DMS 273 treated with DMSO at 0.1 percent for 48 hours (cell line): Measurements from ENCODE around the gene PPP4R1.

Source experiments
- DNase-seq: peaks from one replicate; lab custom pipeline; 2025; lab: John Stamatoyannopoulos, UW

PPP4R1 gene

DNA sequence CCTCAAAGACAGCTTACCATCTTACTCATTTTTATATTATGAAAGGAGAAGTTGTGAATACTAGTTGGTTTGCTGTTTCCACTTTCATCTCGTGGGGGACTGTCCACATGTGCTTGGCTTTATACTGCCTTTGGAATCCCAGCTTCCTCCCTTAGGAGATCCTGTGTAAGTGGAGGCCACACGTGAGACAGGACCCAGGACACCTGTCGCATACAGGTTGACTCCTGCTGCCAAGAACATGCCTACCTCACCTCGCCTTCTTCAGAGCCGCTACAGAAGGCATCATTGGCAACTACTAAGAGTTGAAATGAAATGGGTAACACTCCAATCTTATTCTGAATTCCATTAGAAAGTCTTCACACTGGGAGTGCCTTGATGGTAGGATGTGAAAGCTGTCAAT lies 69.3 kb downstream of the PPP4R1 start:
- DNase-seq = no peak

DNA sequence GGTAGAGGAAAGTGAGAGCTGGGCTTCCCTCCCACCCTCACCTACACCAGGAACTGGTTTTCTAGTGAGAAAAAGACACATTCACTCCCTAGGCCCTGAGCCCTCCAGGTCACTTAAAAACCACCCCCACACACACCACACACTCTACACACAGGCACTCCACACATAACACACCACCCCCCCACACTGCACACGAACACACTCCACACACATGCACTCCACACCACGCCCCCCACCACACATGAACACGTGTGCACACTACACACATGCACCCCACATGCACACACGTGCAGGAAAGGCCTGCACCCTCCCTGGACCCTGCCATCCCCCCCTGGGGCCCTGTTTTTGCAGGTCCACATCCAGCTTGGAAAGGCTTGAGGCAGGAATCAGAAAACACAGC lies 71.4 kb downstream of the PPP4R1 start:
- no peak for DNase-seq

DNA sequence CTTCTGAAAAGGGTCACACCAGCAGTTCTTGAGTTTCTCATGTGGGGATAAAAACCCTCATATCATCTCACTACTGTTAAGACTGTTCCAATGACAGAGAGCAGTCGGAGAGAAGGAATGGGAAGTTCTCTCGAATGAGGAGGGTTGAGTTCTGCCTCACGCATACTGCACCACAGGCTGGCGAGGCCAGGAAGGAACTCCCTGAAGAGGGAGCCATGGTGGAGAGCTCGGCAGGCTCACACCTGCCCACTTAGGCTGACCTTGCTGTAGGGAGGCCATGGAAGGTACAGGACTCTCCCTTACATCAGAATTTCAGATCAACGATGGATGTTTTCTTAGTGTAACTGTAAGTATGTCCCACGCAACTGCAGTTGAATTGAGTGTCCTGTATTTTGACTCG lies 74.4 kb downstream of the PPP4R1 start:
- DNase-seq = no peak

DNA sequence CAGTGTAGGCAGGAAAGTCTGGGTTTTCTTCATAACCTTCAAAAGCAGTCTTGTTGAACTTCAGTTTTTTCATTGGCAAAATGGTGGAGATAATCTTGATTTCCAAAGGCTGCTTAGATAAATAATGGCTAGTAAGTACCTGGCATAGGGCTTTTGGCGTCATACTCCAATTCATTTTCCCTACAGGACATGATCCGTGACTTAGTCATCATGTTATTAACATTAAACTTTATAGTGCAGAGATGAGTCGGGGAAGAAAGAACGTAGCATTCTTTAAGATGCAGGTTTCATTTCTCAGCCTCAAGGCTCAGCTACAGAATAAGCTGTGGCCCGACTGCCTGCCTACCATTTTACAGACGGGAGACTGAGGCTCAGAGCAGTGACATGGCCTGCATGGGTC lies 75.1 kb downstream of the PPP4R1 start:
- no peak for DNase-seq

DNA sequence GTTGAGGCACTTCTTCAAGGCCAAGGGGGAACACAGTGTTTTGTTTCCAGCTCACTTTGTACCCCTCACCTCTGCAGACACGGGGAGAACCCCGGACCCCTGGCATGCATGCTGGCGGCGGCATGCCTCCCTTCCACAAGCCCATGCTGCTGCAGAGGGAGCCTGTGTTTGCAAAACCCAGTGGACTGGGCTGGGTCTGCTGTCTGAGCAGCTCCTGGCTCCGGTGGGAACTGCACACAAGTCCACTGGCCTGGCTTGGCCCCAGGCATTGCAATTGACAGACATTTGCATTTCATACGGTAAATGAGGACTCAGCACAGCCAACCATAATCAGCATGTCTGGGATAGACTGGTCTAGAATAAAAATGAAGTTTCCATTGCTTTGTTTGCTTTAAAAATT lies 76.7 kb downstream of the PPP4R1 start:
- DNase-seq = no peak

DNA sequence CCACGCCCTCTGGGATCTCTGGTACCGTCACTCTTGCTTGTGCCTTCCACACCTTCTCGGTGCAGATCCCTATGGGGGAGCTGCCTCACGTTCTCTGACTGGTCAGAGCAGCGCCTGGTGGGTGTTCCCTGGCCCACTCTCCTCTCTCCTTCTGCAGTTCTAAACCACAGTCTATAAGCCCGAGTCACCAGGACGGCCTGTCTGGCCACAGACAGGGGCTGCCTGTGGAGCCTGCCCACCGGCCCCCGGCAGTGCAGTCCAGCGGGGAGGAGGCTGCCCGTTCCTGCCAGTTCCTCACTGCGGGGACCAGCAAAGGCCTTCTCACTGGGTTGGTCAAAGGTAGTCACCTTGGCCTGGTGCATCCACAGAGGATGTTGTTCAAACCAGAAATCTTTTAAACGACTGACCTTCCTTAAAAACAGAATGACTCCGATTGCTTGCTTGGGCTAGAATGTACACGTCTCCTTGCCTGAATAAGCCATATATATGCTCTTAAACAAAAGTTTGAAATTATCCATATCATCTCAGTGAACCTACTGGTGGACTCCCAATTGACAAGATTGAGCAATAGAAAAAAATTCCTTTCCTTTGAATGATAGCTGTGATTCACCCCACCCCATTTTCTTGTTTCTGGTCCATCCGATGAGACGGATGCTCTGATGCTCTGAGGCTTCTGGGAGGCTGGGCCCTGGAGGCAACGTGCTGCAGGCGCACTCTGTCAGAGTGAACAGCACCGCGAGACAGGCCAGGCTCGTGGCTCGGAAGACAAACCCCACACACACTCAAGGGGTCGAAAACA lies 77.8 kb downstream of the PPP4R1 start:
- no peak for DNase-seq

DNA sequence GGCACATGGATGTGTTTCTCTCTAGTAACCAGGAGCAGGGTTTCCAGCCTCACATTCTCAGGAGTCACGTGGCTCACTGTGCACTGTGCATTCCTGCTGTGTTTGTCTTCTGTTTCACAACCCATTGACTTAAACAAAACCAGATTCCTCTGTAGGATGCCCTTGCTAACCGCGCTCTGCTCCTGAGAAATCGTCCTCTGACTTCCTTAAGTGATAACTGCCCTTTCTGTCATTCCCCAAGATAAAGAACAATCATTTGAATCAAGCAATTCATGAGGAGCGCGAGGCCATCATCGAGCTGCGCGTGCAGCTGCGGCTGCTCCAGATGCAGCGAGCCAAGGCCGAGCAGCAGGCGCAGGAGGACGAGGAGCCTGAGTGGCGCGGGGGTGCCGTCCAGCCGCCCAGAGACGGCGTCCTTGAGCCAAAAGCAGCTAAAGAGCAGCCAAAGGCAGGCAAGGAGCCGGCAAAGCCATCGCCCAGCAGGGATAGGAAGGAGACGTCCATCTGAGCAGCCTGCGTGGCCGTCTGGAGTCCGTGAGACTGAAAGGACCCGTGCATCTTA lies 78.8 kb downstream of the PPP4R1 start:
- DNase-seq = no peak

DNA sequence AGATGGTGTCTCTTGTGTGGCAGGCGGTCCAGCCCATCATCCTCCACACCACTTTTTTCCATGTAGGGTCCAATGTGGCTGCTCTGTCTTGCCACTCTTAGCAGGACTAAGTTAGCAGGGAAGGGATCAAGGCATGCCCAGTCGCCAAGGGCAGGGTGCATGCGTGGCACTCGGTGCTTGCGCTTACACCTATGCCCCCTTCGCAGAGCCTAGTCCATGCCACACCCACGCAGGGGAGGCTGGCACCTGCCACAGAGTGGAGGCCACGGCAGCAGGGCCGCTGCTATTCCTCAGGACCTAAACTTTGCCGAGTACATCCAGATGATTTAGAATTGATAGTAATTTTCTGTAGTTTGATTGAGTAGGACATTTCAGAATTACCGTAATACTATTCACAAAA lies 79.5 kb downstream of the PPP4R1 start:
- no peak for DNase-seq

DNA sequence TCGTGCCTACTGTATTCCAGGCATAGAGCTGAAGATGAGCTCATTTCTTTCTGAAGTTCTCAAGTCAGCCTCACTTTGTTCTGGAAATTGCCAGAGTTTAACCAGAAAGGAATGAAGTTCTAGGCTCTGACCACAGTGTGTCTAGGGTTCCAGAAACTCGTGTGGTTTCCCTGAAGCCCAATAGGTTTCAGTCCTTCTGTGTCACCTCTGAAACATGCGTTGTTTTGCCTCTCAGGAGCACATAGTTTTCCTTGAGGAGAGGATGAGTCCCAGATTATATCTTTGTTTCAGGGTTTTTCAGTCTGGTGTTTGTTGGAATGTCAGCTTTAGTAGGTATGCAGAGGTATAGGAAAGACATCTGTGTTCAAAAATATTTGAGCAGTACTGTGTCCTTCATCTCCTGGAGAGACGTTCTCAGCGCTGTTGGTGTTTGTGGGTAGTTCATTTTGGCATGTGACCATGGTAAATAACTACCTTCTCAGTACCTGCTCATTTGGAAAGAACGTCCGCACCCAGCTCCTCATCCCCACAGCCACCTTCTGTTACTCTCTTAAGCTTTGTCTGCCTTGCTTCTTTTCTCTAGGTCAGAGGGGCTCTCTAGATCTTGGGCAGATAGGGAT lies 82.5 kb downstream of the PPP4R1 start:
- no peak for DNase-seq

DNA sequence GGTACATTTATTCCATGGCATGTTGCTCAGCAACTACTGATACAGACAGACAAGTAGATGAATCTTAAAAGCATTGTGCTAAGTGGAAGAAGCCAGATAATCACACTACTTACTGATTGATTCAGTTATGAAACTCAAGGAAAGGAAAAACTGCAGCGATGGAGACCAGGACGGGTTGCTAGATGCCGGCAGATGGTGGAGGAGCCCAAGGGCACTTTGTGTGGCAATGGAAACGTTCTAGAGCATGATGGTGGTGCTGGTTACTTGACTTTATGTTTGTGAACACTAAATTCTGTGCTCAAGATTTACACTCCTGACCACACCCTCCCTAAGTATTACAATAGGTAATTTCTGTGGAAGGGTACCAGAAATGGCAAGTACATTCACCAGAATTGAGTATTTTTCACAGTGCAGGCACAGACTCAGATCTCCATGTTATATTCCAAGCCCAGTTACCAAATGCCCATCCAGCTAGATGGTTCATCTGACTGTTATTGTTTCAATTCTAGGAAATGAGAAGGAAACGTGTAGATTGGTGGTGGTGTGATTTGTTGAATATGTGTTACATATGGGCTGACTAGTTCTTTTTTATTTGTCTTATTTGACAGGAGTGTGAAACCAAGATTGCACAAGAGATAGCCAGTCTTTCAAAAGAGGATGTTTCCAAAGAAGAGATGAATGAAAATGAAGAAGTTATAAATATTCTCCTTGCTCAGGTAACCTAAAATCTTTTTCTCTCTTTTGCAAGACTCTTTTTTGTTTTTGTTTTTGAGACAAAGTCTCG lies 83.9 kb downstream of the PPP4R1 start:
- DNase-seq = no peak

DNA sequence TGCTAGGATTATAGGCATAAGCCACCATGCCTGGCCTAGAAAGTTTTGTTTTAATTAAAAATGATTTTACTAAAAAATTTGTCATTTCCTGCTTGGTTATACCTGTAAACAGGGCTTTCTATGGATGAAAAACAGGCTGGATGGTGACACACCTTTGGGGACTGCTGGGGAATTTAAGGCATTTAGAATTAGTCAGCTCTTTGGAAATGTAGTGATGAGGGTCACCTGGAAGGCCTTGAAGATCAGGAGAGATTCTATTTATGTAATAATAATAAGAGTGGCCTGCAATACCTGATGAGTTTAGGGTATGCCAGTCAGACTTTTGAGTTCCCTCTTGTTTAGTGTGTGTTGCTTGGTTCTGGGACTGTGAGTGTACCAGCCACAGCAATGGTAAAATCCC lies 87.9 kb downstream of the PPP4R1 start:
- no peak for DNase-seq

DNA sequence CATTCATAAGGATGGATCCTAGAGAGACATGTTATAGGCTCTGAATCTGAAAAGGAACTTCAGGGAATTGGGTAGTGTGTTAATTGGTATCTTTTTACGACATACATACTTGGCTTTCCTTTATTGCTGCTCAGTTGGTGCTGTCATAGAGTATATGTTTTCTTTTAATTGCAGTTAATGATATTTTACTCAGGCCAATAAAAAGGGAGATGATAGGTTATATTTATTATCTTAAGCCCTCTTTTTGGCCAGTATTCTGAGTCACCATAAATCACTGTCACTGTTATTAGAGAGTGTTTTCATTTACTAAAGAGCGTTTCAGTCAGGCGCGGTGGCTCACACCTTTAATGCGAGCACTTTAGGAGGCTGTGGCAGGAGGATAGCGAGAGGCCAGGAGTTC lies 91.4 kb downstream of the PPP4R1 start:
- no peak for DNase-seq

DNA sequence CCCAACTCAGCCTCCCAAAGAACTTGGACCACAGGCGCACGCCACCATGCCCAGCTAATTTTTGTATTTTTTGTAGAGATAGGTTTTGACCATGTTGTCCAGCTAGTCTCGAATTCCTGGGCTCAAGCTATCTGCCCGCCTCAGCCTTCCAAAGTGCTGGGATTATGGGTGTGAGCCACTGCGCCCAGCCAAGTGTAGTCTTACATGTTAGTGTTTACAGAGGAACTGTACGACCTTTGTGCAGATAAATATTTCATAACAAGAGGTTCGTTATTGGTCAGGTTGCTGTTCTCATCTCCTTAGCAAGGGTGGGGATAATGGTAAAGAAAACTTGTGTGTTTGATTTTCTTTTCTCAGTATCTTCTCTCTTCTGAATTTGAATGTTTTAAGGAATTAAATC lies 92.6 kb downstream of the PPP4R1 start:
- DNase-seq = no peak

DNA sequence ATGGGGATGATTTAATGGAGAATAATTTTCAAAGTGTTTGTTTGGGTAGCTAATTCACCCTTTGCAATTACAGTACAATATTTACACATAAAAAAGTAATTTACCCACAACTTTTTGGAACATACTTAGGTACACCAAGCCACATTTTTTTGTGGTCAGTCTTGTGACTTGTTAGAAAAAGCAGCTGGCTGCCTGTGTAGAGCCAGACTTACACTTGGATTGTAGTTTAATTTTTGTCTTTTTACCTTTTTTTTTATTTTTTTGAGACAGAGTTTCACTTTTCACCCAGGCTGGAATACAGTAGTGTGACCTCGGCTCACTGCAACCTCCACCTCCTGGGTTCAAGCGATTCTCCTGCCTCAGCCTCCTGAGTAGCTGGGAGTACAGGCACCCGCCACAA lies 93.7 kb downstream of the PPP4R1 start:
- no peak for DNase-seq

DNA sequence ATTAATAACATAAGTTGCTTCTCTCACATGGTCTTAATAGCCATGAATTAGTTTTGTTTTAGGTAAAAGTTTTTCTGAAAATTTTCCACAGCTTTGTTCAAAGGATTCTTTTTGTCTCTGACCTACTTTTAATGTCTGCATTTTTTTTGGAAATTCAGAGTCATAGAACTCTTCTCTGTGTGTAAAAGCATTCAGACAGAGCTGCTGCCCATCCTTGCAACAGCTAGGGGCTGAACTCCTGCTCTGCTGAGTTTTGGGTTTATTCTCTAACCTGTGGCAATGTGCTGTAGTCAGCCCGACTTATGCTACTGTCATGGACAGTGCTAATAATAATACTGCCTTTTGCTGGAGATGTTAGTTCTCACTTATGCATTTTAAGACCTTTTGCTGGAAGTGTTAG lies 95.0 kb downstream of the PPP4R1 start:
- no peak for DNase-seq

DNA sequence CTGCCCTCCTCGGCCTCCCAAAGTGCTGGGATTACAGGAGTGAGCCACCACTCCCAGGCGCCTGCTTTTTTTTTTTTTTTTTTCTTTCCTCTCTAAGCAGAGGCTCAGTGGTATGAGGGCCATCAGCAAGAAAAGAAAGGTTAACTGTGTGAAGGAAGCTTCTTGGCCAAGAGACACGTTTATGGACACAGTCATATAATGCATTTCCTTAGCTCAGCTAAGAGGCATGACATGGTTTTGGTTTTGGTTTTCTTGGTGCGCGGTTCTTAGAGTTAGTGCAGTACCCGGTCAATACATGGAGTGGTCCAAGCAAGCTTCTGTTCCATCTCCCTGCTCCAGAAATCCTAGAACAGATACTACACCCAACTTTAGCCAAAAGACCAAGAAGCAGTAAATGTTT lies 96.5 kb downstream of the PPP4R1 start:
- DNase-seq = no peak

DNA sequence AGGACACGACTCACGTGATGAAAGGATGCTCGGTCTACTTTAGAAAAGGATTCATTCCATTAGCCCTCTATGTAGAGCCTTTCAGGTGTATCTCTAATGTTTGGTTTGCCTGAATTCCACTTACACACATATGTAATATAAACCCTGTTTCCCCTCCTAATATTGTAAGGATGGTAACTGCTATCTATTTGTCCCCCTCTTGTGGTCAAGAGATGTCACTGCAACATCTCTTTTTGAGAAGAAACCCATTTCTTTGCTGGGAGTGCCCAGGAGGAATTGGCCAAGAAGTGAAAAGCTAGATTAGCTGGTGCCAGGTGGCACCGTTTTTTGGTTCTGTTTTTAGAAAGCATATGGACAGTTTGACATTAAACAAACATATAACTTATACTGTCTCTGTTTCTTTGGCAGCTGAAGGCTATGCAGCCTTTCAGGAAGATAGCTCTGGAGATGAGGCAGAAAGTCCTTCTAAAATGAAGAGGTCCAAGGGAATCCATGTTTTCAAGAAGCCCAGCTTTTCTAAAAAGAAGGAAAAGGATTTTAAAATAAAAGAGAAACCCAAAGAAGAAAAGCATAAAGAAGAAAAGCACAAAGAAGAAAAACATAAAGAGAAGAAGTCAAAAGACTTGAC lies 97.8 kb downstream of the PPP4R1 start:
- peak; percentile 27 for DNase-seq

DNA sequence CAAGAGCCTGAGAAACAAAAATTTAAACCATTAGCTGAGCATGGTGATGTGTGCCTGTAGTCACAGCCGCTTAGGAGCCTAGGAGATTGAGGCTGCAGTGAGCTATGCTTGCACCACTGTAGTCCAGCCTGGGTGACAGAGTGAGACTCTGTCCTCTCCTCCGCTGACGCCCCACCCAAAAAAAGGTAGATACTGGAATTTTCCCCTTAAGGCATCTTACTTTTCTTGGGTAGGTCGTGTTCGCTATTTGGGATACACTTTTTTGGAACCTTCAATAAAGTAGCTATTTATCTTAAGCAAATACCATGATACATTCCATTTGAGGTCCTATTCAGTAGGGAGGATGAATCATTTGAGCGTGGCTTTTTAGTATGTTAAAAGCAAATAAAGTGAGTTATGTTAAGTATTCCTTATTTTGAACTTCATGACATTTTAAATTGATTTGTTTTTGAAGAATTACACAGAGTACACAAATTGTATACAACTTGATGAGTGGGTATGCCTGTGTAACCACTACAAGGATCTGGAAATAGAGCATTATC lies 100.3 kb downstream of the PPP4R1 start:
- no peak for DNase-seq

DNA sequence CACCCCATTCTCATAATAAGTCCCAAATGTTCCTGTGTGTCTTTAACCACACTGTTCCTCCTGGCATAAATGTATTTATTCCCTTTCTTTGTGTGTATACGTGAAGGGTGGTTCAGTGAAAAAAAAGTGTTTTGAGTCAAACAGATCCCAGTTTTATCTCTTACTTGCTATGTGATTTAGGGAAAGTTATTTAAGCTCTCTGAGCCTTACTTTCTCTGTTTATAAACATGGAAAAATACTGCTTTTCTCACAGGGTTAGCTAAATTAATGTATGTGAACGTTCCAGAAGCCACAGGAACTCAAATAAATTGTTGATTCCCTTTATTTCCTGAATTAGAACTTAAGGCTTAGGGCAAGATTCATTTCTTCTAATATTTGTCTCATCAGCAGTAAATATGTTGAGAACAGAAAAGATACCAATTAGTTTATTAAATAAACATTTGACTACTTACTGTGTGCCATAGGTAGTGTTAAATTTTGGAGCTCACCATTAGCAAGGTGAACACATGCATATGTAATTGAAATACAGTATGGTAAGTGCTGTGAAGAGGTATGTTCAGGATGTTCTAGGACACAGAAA lies 105.8 kb downstream of the PPP4R1 start:
- DNase-seq = no peak

DNA sequence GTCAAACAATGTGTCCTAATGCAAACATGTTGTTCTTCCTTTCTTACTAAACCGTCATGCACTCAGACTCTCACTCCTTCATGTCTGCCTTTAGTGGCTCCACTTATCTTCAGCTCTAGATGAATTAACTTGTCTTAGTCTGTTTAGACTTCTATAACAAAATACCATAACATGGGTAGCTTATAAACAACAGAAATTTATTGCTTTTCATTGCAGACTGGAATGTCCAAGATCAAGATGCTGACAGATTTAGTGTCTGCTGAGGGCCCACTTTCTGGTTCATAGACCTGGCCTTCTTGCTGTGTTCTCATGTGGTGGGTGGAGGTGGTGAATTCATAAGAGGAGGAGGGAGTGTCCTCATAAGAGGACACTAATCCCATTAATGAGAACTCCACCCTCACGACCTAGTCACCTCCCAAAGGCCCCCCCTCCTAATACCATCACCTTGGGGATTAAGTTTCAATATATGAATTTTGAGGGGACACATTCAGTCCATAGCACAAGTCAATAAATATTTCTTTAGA lies 106.7 kb downstream of the PPP4R1 start:
- DNase-seq = no peak

DNA sequence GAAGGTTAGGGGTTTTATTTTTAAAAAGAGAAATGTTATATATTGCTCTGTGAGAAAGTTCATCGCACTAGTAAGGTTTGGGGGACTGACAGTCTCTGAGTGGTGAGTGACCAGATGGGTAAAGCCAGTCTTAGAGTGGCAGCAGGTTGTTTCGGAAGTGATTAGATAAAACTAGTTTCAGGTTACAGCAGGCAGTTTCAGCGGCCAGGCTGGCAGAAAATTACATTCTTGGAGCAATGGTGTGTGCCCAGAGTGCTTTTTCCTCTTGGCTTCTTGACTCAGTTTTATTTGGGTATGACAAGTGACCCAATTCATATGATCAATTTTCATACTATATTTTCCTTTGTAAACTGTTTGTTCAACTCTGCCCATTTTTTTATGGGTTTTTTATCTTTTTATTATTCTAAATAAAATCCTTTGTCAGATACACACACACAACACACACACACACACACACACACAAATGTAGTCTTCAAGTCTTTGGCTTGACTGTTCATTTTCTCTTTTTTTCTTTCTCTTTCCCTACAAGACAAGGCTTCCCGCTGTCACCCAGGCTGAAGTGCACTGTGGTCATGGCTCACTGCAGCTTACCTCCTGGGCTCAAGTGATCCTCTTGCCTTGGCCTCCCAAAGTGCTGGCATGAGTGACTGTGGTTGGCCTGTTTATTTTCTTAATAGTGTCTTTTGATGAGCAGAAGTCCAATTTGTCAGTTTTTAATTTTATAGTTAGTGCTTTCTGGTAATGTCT lies 108.1 kb downstream of the PPP4R1 start:
- peak; percentile 89 for DNase-seq
